Fibroblast of villous mesenchyme (primary cell): ENCODE measurements around the gene SERPINI2. TPM values are rescaled to one million over a fixed set of nuclear protein-coding genes. Genes with fewer than 3 reads are reported as not detected.

Source experiments
- DNase-seq: peaks from one replicate; pipeline ENCODE4 v3.0.0-alpha.2; 2010; ENCODE audit warnings: low read depth
- H3K4me3 ChIP-seq: 2 replicates; pipeline ENCODE4 v1.5.1; 2011; ENCODE audit warnings: low read depth, mild to moderate bottlenecking, low read length
- CTCF ChIP-seq: IDR thresholded peaks from 2 replicates; pipeline ENCODE4 v1.5.1; 2012; ENCODE audit warnings: low read depth, mild to moderate bottlenecking, low read length; ENCODE audit not compliant: insufficient read depth
- total RNA-seq: library from RNA; depleted of rRNA; stranded (reverse); fragments of >200 nt; gene quantifications from 2 replicates; pipeline ENCODE4 v1.2.3, GENCODE V29; 2012

SERPINI2 gene
- total RNA-seq, 1 donor = not detected

GRCh38 chr3:167480748-167481147 lies 6.9 kb upstream of the SERPINI2 start:
- DNase-seq = no peak
- no peak overlapping the region for H3K4me3 ChIP-seq
- no peak for TF ChIP-seq CTCF

GRCh38 chr3:167469381-167469780 lies 4.5 kb downstream of the SERPINI2 start:
- no peak overlapping the region for H3K4me3 ChIP-seq
- DNase-seq = no peak
- no peak for TF ChIP-seq CTCF

GRCh38 chr3:167467848-167468611 lies 5.8 kb downstream of the SERPINI2 start:
- DNase-seq = no peak
- TF ChIP-seq CTCF = no peak
- no peak overlapping the region for H3K4me3 ChIP-seq

- TF ChIP-seq CTCF = no peak
- no peak for DNase-seq
- H3K4me3 ChIP-seq = no peak overlapping the region
Measured at GRCh38 chr3:167466966-167467365, 6.9 kb downstream of the SERPINI2 start.

- no peak for TF ChIP-seq CTCF
- no peak for DNase-seq
Measured at GRCh38 chr3:167456157-167456799, 17.6 kb downstream of the SERPINI2 start.

GRCh38 chr3:167453815-167454214 lies 20.0 kb downstream of the SERPINI2 start:
- no peak overlapping the region for H3K4me3 ChIP-seq
- TF ChIP-seq CTCF = no peak
- DNase-seq = no peak

More at GRCh38 chr3:167456157-167456799, 17.6 kb downstream of the SERPINI2 start:
- no peak overlapping the region for H3K4me3 ChIP-seq
